GM13976 (cell line): Measurements from ENCODE around the gene HKDC1.
"Not testable (repeated sequence)": the region's sequence is repeated elsewhere in the genome, so short reads cannot be mapped to it uniquely, and the experiment has no call there.

Source experiments
- DNase-seq: peaks from one replicate; pipeline ENCODE4 v3.0.0; 2012; ENCODE audit warnings: low spot score
- CTCF ChIP-seq: IDR thresholded peaks from 2 replicates; pipeline ENCODE4 v1.5.1; 2012; ENCODE audit warnings: borderline replicate concordance, mild to moderate bottlenecking; ENCODE audit not compliant: insufficient read depth; ENCODE audit errors: extremely low read depth, missing control alignments, control extremely low read depth
- in situ Hi-C: fragments of 300-500 bp; cut with MboI; formaldehyde crosslinking; loops from one replicate; pipeline ENCODE4 v1.12.0; 2022; ENCODE audit warnings: low sequenced_read_pairs, mixed read lengths, inconsistent platforms; ENCODE audit not compliant: unreplicated experiment

The HKDC1 gene

GRCh38 chr10:69281507-69282413 is 61.6 kb downstream of the HKDC1 start:
- TF ChIP-seq CTCF: no peak
- in situ Hi-C loops: no loop called here
- no peak for DNase-seq

- in situ Hi-C loops: not testable (repeated sequence)
Measured at GRCh38 chr10:69284402-69284801, 64.3 kb downstream of the HKDC1 start.

GRCh38 chr10:69285699-69286098 is 65.6 kb downstream of the HKDC1 start:
- TF ChIP-seq CTCF: no peak
- in situ Hi-C loops: no loop called here
- DNase-seq: no peak

More at GRCh38 chr10:69284402-69284801, 64.3 kb downstream of the HKDC1 start:
- DNase-seq: not testable (repeated sequence)

GRCh38 chr10:69287181-69287580 is 67.0 kb downstream of the HKDC1 start:
- no peak for DNase-seq
- in situ Hi-C loops: no loop called here
- TF ChIP-seq CTCF: no peak

- no peak for TF ChIP-seq CTCF
- no peak for DNase-seq
- in situ Hi-C loops: no loop called here
Measured at GRCh38 chr10:69290993-69291392, 70.9 kb downstream of the HKDC1 start.

GRCh38 chr10:69292459-69292858 is 72.3 kb downstream of the HKDC1 start:
- TF ChIP-seq CTCF: no peak
- no peak for DNase-seq
- in situ Hi-C loops: no loop called here

GRCh38 chr10:69295027-69295636 is 75.0 kb downstream of the HKDC1 start:
- in situ Hi-C loops: no loop called here
- TF ChIP-seq CTCF: no peak
- DNase-seq: no peak
